Testis (tissue), 3 donors: ENCODE data around the gene SNX13. TPM values are rescaled to one million over a fixed set of nuclear protein-coding genes. Genes with fewer than 3 reads are reported as not detected.

Source experiments
- DNase-seq: peaks from one replicate; pipeline ENCODE4 v3.0.0-alpha.2; 2019
- H3K27ac ChIP-seq, 2 donors: fragments of 200-600 bp; sonication (generic); one replicate each; pipeline ENCODE4 v1.5.1; 2019
- H3K27me3 ChIP-seq: fragments of 200-600 bp; sonication (generic); one replicate; pipeline ENCODE4 v1.5.1; 2019
- H3K36me3 ChIP-seq: fragments of 200-600 bp; sonication (generic); one replicate; pipeline ENCODE4 v1.5.1; 2017; ENCODE audit warnings: low read depth; ENCODE audit errors: missing control alignments
- H3K4me1 ChIP-seq: fragments of 200-600 bp; sonication (generic); one replicate; pipeline ENCODE4 v1.5.1; 2019
- H3K4me3 ChIP-seq, 2 donors: fragments of 200-600 bp; sonication (generic); one replicate each; pipeline ENCODE4 v1.5.1; 2017 to 2019
- H3K9me3 ChIP-seq: fragments of 200-600 bp; sonication (generic); one replicate; pipeline ENCODE4 v1.5.1; 2017
- POLR2A ChIP-seq: fragments of 450-650 bp; IDR thresholded peaks from one replicate; pipeline ENCODE4 v1.6.1; 2017; ENCODE audit warnings: antibody characterized with exemption, mild to moderate bottlenecking, moderate library complexity
- WGBS, 2 donors: methylation state at CpG; one replicate each; pipeline ENCODE4 v1.1.5; 2018; 5-methylcytosine and 5-hydroxymethylcytosine counted together
- intact Hi-C: fragments of 100-400 bp; cut with DNase I; formaldehyde crosslinking; loops from one replicate; pipeline ENCODE4 v1.15.1; 2023; ENCODE audit warnings: low total_unique reads
- polyA plus RNA-seq: library from polyadenylated mRNA; stranded (reverse); fragments of 350-450 nt; fragmentation: Illumina TruSeq; extraction: RNeasy Lipid Tissue Mini Kit (QIAGEN cat#74804); gene quantifications from one replicate; pipeline ENCODE4 v1.2.3, GENCODE V29; 2014; ENCODE audit warnings: low read depth, low replicate concordance; ENCODE audit not compliant: insufficient read depth
- total RNA-seq, 2 donors: library from RNA; depleted of rRNA; stranded (reverse); fragments of >200 nt; gene quantifications; one replicate each; pipeline ENCODE4 v1.2.3, GENCODE V29; 2016
- TF ChIP-seq, protein P1 (sequence below), 3 experiments: fragments of 450-650 bp in 2 of 3; fragments of 200-600 bp in 1 of 3; sonication (generic) in 1 of 3; IDR thresholded peaks; one replicate each; pipeline ENCODE4 v1.5.1; 2016 to 2019; ENCODE audit warnings: antibody characterized with exemption in 3 of 3, mild to moderate bottlenecking in 2 of 3, moderate library complexity in 1 of 3

SNX13 gene
- total and polyA plus RNA-seq, 3 donors from 2014 or later: 37.0 to 73.5 (median 61.8) TPM

DNA sequence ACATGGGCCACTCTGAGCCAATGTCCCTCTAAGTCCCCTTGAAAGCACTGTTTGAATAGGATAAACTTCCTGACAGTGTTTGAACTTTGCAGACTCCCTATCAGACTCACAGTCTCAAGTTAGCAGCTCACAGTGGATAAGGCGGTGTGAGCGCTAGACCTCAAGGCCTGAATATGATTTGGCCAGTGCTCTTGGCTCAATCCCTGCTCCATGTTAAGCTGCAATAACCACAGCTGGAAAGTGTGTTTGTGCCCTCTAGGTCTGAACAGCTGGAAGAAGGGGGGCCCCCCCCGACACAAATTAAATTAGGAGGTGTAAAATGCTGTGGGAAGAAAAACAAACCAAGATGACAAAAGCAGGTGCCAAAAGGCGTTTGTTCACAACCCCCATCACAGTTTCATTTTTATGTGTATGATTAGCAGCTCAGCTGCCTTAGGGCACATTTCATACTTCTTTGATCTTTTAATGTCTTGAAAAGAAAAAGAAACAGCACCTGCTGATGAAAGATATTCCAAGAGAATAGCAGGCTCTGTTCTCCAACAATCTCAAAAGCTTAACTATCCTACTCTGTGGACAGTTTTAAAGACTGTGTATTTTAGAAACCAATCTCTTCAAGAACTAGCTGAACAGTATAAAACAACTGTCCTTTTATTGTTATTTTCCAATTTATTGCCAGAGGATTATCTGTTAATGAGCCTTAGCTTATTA lies 167.6 kb downstream of the SNX13 start:
- intact Hi-C loops: no loop called here
- H3K4me3 ChIP-seq: no peak overlapping the region
- H3K9me3 ChIP-seq: no peaks in the 10 kb centered on the region
- H3K27me3 ChIP-seq: no peaks in the 10 kb centered on the region
- TF ChIP-seq, protein P1, sequence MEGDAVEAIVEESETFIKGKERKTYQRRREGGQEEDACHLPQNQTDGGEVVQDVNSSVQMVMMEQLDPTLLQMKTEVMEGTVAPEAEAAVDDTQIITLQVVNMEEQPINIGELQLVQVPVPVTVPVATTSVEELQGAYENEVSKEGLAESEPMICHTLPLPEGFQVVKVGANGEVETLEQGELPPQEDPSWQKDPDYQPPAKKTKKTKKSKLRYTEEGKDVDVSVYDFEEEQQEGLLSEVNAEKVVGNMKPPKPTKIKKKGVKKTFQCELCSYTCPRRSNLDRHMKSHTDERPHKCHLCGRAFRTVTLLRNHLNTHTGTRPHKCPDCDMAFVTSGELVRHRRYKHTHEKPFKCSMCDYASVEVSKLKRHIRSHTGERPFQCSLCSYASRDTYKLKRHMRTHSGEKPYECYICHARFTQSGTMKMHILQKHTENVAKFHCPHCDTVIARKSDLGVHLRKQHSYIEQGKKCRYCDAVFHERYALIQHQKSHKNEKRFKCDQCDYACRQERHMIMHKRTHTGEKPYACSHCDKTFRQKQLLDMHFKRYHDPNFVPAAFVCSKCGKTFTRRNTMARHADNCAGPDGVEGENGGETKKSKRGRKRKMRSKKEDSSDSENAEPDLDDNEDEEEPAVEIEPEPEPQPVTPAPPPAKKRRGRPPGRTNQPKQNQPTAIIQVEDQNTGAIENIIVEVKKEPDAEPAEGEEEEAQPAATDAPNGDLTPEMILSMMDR (IDR thresholded peaks at IDR 0.05): no peak
- TF ChIP-seq POLR2A: no peak
- no peaks in the 10 kb centered on the region for H3K4me1 ChIP-seq
- H3K36me3 ChIP-seq: no peaks in the 10 kb centered on the region
- DNase-seq: no peak
- H3K27ac ChIP-seq: no peak overlapping the region
- 67 to 70% methylated on average over 4 of the region's 4 CpGs for WGBS, 2 donors

DNA sequence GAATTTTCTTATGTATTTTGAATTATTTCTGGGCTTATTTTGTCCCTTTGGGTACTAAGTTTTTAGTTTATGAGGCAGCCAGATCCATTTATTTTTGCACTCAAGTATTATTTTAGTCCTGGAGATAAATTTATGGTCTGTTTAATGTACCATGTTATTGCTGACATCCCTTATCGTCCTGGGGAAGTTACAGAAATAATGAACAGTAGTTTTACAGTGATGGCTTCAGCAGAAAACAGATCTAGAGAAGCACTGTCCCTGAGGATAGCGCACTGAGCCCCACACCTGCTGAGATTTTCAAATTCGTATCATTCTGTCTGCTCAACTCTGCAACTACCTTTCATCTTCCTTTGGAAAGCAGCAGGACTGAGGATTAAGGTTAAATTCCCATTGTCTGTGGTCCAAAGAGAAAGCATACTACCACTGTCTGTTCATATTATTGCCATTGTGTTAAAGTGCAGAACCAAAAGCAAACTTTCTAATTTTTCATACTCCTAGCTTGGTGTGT lies 168.3 kb downstream of the SNX13 start:
- TF ChIP-seq, protein P1 (IDR thresholded peaks at IDR 0.05): no peak
- TF ChIP-seq POLR2A: no peak
- 68 to 77% methylated on average over 3 of the region's 3 CpGs for whole genome bisulfite sequencing, 2 donors
- no peak for DNase-seq
- Histone ChIP-seq H3K27ac (no peak overlapping the region), H3K4me3 (no peak overlapping the region), H3K36me3 (no peaks in the 10 kb centered on the region), H3K27me3 (no peaks in the 10 kb centered on the region), H3K9me3 (no peaks in the 10 kb centered on the region), H3K4me1 (no peaks in the 10 kb centered on the region)
- intact Hi-C loops: no loop called here

DNA sequence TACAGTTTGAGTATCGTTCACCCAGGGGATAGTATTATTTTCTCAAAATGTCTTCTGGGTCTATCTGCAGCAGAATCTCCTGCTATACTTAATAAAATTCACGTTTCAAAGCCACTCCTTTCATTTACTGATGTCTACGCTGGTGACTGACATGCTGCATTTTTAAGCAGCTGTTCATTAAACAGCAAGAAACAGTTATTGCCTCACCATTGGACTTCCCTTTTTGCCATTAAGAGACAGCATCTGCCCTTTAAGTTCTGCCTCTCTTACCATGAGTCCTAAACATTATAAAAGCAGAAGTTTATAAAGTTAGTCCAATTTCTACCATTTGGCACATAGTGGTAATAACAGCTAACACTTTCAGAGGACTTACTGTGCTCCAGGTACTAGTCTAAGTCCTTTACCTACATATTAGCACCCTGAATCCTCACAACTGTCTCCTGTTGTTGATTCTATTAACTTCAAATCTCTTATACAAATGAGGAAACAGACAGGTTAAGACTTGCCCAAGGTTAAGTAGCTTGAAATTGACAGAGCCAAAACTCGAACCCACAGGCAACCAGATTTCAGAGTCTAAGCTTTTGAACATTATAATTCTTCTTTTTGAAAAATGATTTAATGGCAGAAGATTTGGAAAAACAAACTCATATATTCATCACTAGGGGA lies 169.5 kb downstream of the SNX13 start:
- Histone ChIP-seq H3K36me3 (no peaks in the 10 kb centered on the region), H3K4me1 (no peaks in the 10 kb centered on the region), H3K9me3 (no peaks in the 10 kb centered on the region), H3K4me3 (no peak overlapping the region), H3K27ac (no peak overlapping the region), H3K27me3 (no peaks in the 10 kb centered on the region)
- WGBS, 2 donors: 83 to 85% methylated on average over 4 of the region's 4 CpGs
- no peak for DNase-seq
- TF ChIP-seq, protein P1 (IDR thresholded peaks at IDR 0.05): no peak
- TF ChIP-seq POLR2A: no peak
- intact Hi-C loops: no loop called here

DNA sequence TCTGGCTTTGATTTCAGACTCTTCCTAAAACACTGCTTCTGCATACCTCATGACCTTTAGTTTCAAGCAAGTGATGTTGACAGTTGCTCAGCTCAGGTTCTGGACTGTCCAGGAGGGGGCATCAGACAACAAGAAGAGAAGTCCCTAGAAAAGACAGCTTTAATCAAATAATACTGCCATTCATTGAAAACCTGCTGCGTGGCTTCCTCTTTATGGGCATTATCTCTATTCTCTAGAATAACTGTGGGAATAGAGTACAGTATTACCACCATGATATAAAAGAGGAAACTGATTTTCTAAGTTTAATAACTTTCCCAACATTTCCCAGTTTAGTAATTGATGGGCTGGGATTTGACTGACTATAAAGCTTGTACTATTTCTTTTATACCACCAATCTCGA lies 170.4 kb downstream of the SNX13 start:
- no peak overlapping the region for H3K27ac ChIP-seq
- H3K36me3 ChIP-seq: no peaks in the 10 kb centered on the region
- H3K4me3 ChIP-seq: no peak overlapping the region
- no peak for TF ChIP-seq POLR2A
- TF ChIP-seq, protein P1 (IDR thresholded peaks at IDR 0.05): peak; percentile 30 to 63 (median 53)
- no peaks in the 10 kb centered on the region for H3K27me3 ChIP-seq
- DNase-seq: peak; percentile 82
- no peaks in the 10 kb centered on the region for H3K9me3 ChIP-seq
- 44 to 52% methylated on average over 2 of the region's 2 CpGs for WGBS, 2 donors
- intact Hi-C loops: no loop called here
- no peaks in the 10 kb centered on the region for H3K4me1 ChIP-seq
